DMS 273 treated with DMSO at 0.1 percent for 48 hours (cell line): ENCODE data around the gene CSTB.

Experiments
- DNase-seq: peaks from one replicate; lab custom pipeline; 2025; lab: John Stamatoyannopoulos, UW

CSTB gene

GRCh38 chr21:43767984-43768867, 7.9 kb downstream of the CSTB start:
- DNase-seq: no peak

- no peak for DNase-seq
These were observed 8.6 kb downstream of the CSTB start for GRCh38 chr21:43767498-43767983.

GRCh38 chr21:43766734-43767497, 9.2 kb downstream of the CSTB start:
- DNase-seq: no peak

GRCh38 chr21:43764576-43765495, 11.3 kb downstream of the CSTB start:
- no peak for DNase-seq

GRCh38 chr21:43763901-43764523, 12.1 kb downstream of the CSTB start:
- DNase-seq: no peak

GRCh38 chr21:43762303-43763128, 13.6 kb downstream of the CSTB start:
- DNase-seq: no peak

GRCh38 chr21:43761886-43762285, 14.2 kb downstream of the CSTB start:
- DNase-seq: no peak

GRCh38 chr21:43760391-43760958, 15.6 kb downstream of the CSTB start:
- DNase-seq: no peak

- DNase-seq: no peak
These were observed 16.5 kb downstream of the CSTB start for GRCh38 chr21:43759651-43760050.

- no peak for DNase-seq
These were observed 17.3 kb downstream of the CSTB start for GRCh38 chr21:43758811-43759210.

- DNase-seq: no peak
These were observed 17.9 kb downstream of the CSTB start for GRCh38 chr21:43758111-43758641.

- DNase-seq: no peak
These were observed 18.5 kb downstream of the CSTB start for GRCh38 chr21:43757601-43758000.

- DNase-seq: no peak
These were observed 20.1 kb downstream of the CSTB start for GRCh38 chr21:43755820-43756594.

GRCh38 chr21:43754948-43755781, 20.9 kb downstream of the CSTB start:
- DNase-seq: no peak

- DNase-seq: no peak
These were observed 22.7 kb downstream of the CSTB start for GRCh38 chr21:43753439-43753799.

- no peak for DNase-seq
These were observed 23.2 kb downstream of the CSTB start for GRCh38 chr21:43752758-43753438.

- DNase-seq: no peak
These were observed 24.0 kb downstream of the CSTB start for GRCh38 chr21:43751955-43752591.
